Activated naive CD4-positive, alpha-beta T cell treated with anti-CD3 and anti-CD28 coated beads for 36 hours (primary cell): ENCODE measurements around the gene NAA16. TPM values are rescaled to one million over a fixed set of nuclear protein-coding genes. Genes with fewer than 3 reads are reported as not detected.
"Not testable (repeated sequence)": the region's sequence is repeated elsewhere in the genome, so short reads cannot be mapped to it uniquely, and the experiment has no call there.

Source experiments
- CTCF ChIA-PET: fragments of 350-600 bp; sonication (Branson Sonifier 250); formaldehyde crosslinking; loops from one replicate; lab custom pipeline; 2021; ENCODE audit warnings: antibody characterized with exemption; lab: Charles Lee
- DNase-seq: peaks from one replicate; pipeline ENCODE4 v3.0.0-alpha.2; 2020
- H3K27ac Mint-ChIP-seq: one replicate; pipeline ENCODE4 v1.8.0; 2021; ENCODE audit warnings: mild to moderate bottlenecking, mixed read lengths
- H3K27me3 Mint-ChIP-seq: one replicate; pipeline ENCODE4 v1.8.0; 2021; ENCODE audit warnings: low read depth, mixed read lengths
- H3K36me3 Mint-ChIP-seq: one replicate; pipeline ENCODE4 v1.8.0; 2021; ENCODE audit warnings: low read depth, mixed read lengths
- H3K4me1 Mint-ChIP-seq: one replicate; pipeline ENCODE4 v1.8.0; 2021; ENCODE audit warnings: low read depth, mixed read lengths
- H3K4me3 Mint-ChIP-seq: one replicate; pipeline ENCODE4 v1.8.0; 2021; ENCODE audit warnings: mild to moderate bottlenecking, moderate library complexity, mixed read lengths
- H3K9me3 Mint-ChIP-seq: one replicate; pipeline ENCODE4 v1.8.0; 2021; ENCODE audit warnings: mixed read lengths
- intact Hi-C: fragments of 100-400 bp; cut with micrococcal nuclease; formaldehyde crosslinking; loops from one replicate; pipeline ENCODE4 v1.15.1; 2023
- total RNA-seq, 2 experiments: library from RNA; stranded (reverse); gene quantifications; one replicate each; pipeline ENCODE4 v1.2.3, GENCODE V29; 2021

Gene NAA16
- 10 to 100 TPM; 29.6 to 31.5 TPM for total RNA-seq

- no peaks in the 10 kb centered on the region for H3K27me3 Mint-ChIP-seq
- H3K9me3 Mint-ChIP-seq = no peaks in the 10 kb centered on the region
- H3K4me1 Mint-ChIP-seq = peaks cover 30% of the 10 kb centered on the region
- peaks cover 4% of the 10 kb centered on the region for H3K36me3 Mint-ChIP-seq
- DNase-seq = peak; percentile 96
- peak within 1 kb of the TSS; percentile 94 for H3K4me3 Mint-ChIP-seq
- H3K27ac Mint-ChIP-seq = peak within 1 kb of the TSS; percentile 95
- intact Hi-C loops = loop anchor here (1.0 to 5.0 kb wide), 11 partner anchors 25 to 650 kb away; partner anchors contain the start of genes ELF1, KBTBD7, MTRF1 and VWA8
- CTCF ChIA-PET = no interaction called here
These were observed at the start of gene NAA16 for GRCh38 chr13:41310963-41311405. TSS of gene NAA16 (plus strand) at chr13:41311267. CDS start at chr13:41311529, 262 bp downstream.

- CTCF ChIA-PET = interaction anchor here (1.0 to 1.5 kb wide), 2 partner anchors 10 to 66 kb away, joined by 3 to 6 read pairs; no protein-coding TSS in a partner anchor
- intact Hi-C loops = loop anchor here (1.0 to 5.0 kb wide), 9 partner anchors 8 to 342 kb away; partner anchors contain the start of genes KBTBD6, KBTBD7, NAA16 and RGCC
- Mint-ChIP-seq H3K4me3 (peak within 1 kb of the TSS; percentile 90), H3K36me3 (peaks cover 22% of the 10 kb centered on the region), H3K9me3 (peaks cover 5% of the 10 kb centered on the region), H3K27ac (peak within 1 kb of the TSS; percentile 95), H3K4me1 (peaks cover 24% of the 10 kb centered on the region), H3K27me3 (no peaks in the 10 kb centered on the region)
- DNase-seq = peak; percentile 84
These were observed 47.7 kb upstream of the NAA16 start, which contains the start of gene MTRF1 for GRCh38 chr13:41263261-41263971. TSS of gene MTRF1 (minus strand) at chr13:41263576. CDS start at chr13:41260907, 2,669 bp downstream.

GRCh38 chr13:41267106-41267505, 44.0 kb upstream of the NAA16 start:
- Mint-ChIP-seq H3K27me3 (no peaks in the 10 kb centered on the region), H3K36me3 (peaks cover 10% of the 10 kb centered on the region), H3K4me1 (peaks cover 27% of the 10 kb centered on the region), H3K9me3 (peaks cover 13% of the 10 kb centered on the region), H3K4me3 (no peak overlapping the region), H3K27ac (no peak overlapping the region)
- CTCF ChIA-PET = no interaction called here
- intact Hi-C loops = no loop called here
- DNase-seq = no peak

- intact Hi-C loops = no loop called here
- Mint-ChIP-seq H3K27me3 (no peaks in the 10 kb centered on the region), H3K36me3 (peaks cover 10% of the 10 kb centered on the region), H3K9me3 (peaks cover 13% of the 10 kb centered on the region), H3K27ac (no peak overlapping the region), H3K4me3 (no peak overlapping the region), H3K4me1 (peaks cover 19% of the 10 kb centered on the region)
- peak; percentile 24 for DNase-seq
- CTCF ChIA-PET = no interaction called here
These were observed 42.3 kb upstream of the NAA16 start for GRCh38 chr13:41268764-41269163.

- peak overlapping the region; percentile 89 for H3K27ac Mint-ChIP-seq
- no peaks in the 10 kb centered on the region for H3K27me3 Mint-ChIP-seq
- H3K4me1 Mint-ChIP-seq = peaks cover 18% of the 10 kb centered on the region
- DNase-seq = peak; percentile 11
- H3K4me3 Mint-ChIP-seq = peak overlapping the region; percentile 46
- CTCF ChIA-PET = no interaction called here
- H3K36me3 Mint-ChIP-seq = peaks cover 10% of the 10 kb centered on the region
- intact Hi-C loops = loop anchor here (1.0 to 2.0 kb wide), 2 partner anchors 8 to 39 kb away; partner anchors contain the start of genes MTRF1 and NAA16
- H3K9me3 Mint-ChIP-seq = peaks cover 13% of the 10 kb centered on the region
These were observed 39.4 kb upstream of the NAA16 start for GRCh38 chr13:41271456-41272285.

GRCh38 chr13:41273831-41274441, 37.1 kb upstream of the NAA16 start:
- Mint-ChIP-seq H3K4me3 (no peak overlapping the region), H3K9me3 (peaks cover 6% of the 10 kb centered on the region), H3K36me3 (peaks cover 7% of the 10 kb centered on the region), H3K4me1 (peaks cover 24% of the 10 kb centered on the region), H3K27ac (no peak overlapping the region), H3K27me3 (no peaks in the 10 kb centered on the region)
- CTCF ChIA-PET = interaction anchor here (0.6 to 0.8 kb wide), 7 partner anchors 10 to 1096 kb away, joined by 3 to 6 read pairs (median 3); no protein-coding TSS in a partner anchor
- intact Hi-C loops = no loop called here
- no peak for DNase-seq

GRCh38 chr13:41274881-41275280, 36.2 kb upstream of the NAA16 start:
- Mint-ChIP-seq H3K9me3 (peaks cover 4% of the 10 kb centered on the region), H3K4me1 (peaks cover 24% of the 10 kb centered on the region), H3K27ac (no peak overlapping the region), H3K36me3 (peaks cover 5% of the 10 kb centered on the region), H3K4me3 (no peak overlapping the region), H3K27me3 (no peaks in the 10 kb centered on the region)
- CTCF ChIA-PET = no interaction called here
- intact Hi-C loops = no loop called here
- DNase-seq = no peak

- Mint-ChIP-seq H3K27me3 (no peaks in the 10 kb centered on the region), H3K4me3 (no peak overlapping the region), H3K9me3 (peaks cover 3% of the 10 kb centered on the region), H3K4me1 (peaks cover 16% of the 10 kb centered on the region), H3K36me3 (no peaks in the 10 kb centered on the region), H3K27ac (no peak overlapping the region)
- CTCF ChIA-PET = no interaction called here
- intact Hi-C loops = no loop called here
- peak; percentile 11 for DNase-seq
These were observed 34.2 kb upstream of the NAA16 start for GRCh38 chr13:41276824-41277223.

GRCh38 chr13:41279156-41279555, 31.9 kb upstream of the NAA16 start:
- H3K9me3 Mint-ChIP-seq, H3K4me3 Mint-ChIP-seq, intact Hi-C loops, H3K27me3 Mint-ChIP-seq, H3K36me3 Mint-ChIP-seq, H3K27ac Mint-ChIP-seq, DNase-seq: not testable (repeated sequence)
- peaks cover 13% of the 10 kb centered on the region for H3K4me1 Mint-ChIP-seq
- CTCF ChIA-PET = interaction anchor here (0.6 to 0.7 kb wide), 2 partner anchors 183 to 315 kb away, joined by 3 read pairs; no protein-coding TSS in a partner anchor

GRCh38 chr13:41282129-41282571, 28.9 kb upstream of the NAA16 start:
- Mint-ChIP-seq H3K4me1 (peaks cover 34% of the 10 kb centered on the region), H3K36me3 (no peaks in the 10 kb centered on the region), H3K9me3 (no peaks in the 10 kb centered on the region), H3K27me3 (no peaks in the 10 kb centered on the region), H3K4me3 (no peak overlapping the region), H3K27ac (no peak overlapping the region)
- CTCF ChIA-PET = no interaction called here
- no peak for DNase-seq
- intact Hi-C loops = no loop called here

- Mint-ChIP-seq H3K4me1 (peaks cover 33% of the 10 kb centered on the region), H3K4me3 (no peak overlapping the region), H3K9me3 (no peaks in the 10 kb centered on the region), H3K27me3 (no peaks in the 10 kb centered on the region), H3K27ac (no peak overlapping the region), H3K36me3 (no peaks in the 10 kb centered on the region)
- DNase-seq = no peak
- CTCF ChIA-PET = no interaction called here
- intact Hi-C loops = no loop called here
These were observed 26.4 kb upstream of the NAA16 start for GRCh38 chr13:41284512-41285288.
